Stomach smooth muscle (tissue), 2 donors: ENCODE results near the gene RNASET2.

ENCODE experiments used
- H3K27ac ChIP-seq: one replicate; pipeline ENCODE4 v1.7.0; 2013; ENCODE audit warnings: mild to moderate bottlenecking, low read length, inconsistent platforms
- H3K27me3 ChIP-seq, 2 donors: one replicate each; pipeline ENCODE4 v1.7.0; 2013; ENCODE audit warnings: low read length in 2 of 2; ENCODE audit not compliant: insufficient read depth in 2 of 2, control insufficient read depth in 1 of 2
- H3K36me3 ChIP-seq, 2 donors: one replicate each; pipeline ENCODE4 v1.7.0; 2013; ENCODE audit warnings: low read length in 2 of 2; ENCODE audit not compliant: control insufficient read depth in 2 of 2, insufficient read depth in 2 of 2
- H3K4me1 ChIP-seq: one replicate; pipeline ENCODE4 v1.7.0; 2013; ENCODE audit warnings: low read length; ENCODE audit not compliant: control insufficient read depth, insufficient read depth
- H3K4me3 ChIP-seq, 2 donors: one replicate each; pipeline ENCODE4 v1.7.0; 2013; ENCODE audit warnings: low read length in 2 of 2
- H3K9ac ChIP-seq, 2 donors: one replicate each; pipeline ENCODE4 v1.7.0; 2013; ENCODE audit warnings: low read length in 2 of 2, mild to moderate bottlenecking in 1 of 2
- H3K9me3 ChIP-seq, 2 donors: one replicate each; pipeline ENCODE4 v1.7.0; 2013; ENCODE audit warnings: low read length in 2 of 2; ENCODE audit not compliant: control insufficient read depth in 2 of 2
- donor health status: healthy.
- donor health status: Pancreatic carcinoma.

RNASET2 gene

GRCh38 chr6:166989427-166990032, 33.2 kb upstream of the RNASET2 start:
- no peaks in the 10 kb centered on the region for H3K36me3 ChIP-seq
- H3K27me3 ChIP-seq = no peaks in the 10 kb centered on the region
- no peak overlapping the region for H3K27ac ChIP-seq
- no peaks in the 10 kb centered on the region for H3K9me3 ChIP-seq
- H3K4me1 ChIP-seq = no peaks in the 10 kb centered on the region
- no peak overlapping the region for H3K4me3 ChIP-seq
- H3K9ac ChIP-seq = no peak overlapping the region

GRCh38 chr6:166988674-166989201, 32.4 kb upstream of the RNASET2 start:
- H3K27ac ChIP-seq = no peak overlapping the region

GRCh38 chr6:166987930-166988329, 31.6 kb upstream of the RNASET2 start:
- Histone ChIP-seq H3K27ac (no peak overlapping the region), H3K9ac (no peak overlapping the region), H3K27me3 (no peaks in the 10 kb centered on the region), H3K36me3 (no peaks in the 10 kb centered on the region), H3K9me3 (no peaks in the 10 kb centered on the region), H3K4me3 (no peak overlapping the region), H3K4me1 (no peaks in the 10 kb centered on the region)

More at GRCh38 chr6:166988674-166989201, 32.4 kb upstream of the RNASET2 start:
- H3K4me1 ChIP-seq = no peaks in the 10 kb centered on the region
- no peaks in the 10 kb centered on the region for H3K36me3 ChIP-seq
- H3K27me3 ChIP-seq = no peaks in the 10 kb centered on the region
- no peak overlapping the region for H3K9ac ChIP-seq
- no peaks in the 10 kb centered on the region for H3K9me3 ChIP-seq
- no peak overlapping the region for H3K4me3 ChIP-seq

GRCh38 chr6:166987448-166987847, 31.1 kb upstream of the RNASET2 start:
- Histone ChIP-seq H3K36me3 (no peaks in the 10 kb centered on the region), H3K4me3 (no peak overlapping the region), H3K4me1 (no peaks in the 10 kb centered on the region), H3K27ac (no peak overlapping the region), H3K9me3 (no peaks in the 10 kb centered on the region), H3K27me3 (no peaks in the 10 kb centered on the region), H3K9ac (no peak overlapping the region)

GRCh38 chr6:166980738-166981137, 24.4 kb upstream of the RNASET2 start:
- Histone ChIP-seq H3K36me3 (no peaks in the 10 kb centered on the region), H3K9me3 (no peaks in the 10 kb centered on the region), H3K27ac (no peak overlapping the region), H3K9ac (no peak overlapping the region), H3K27me3 (no peaks in the 10 kb centered on the region), H3K4me1 (no peaks in the 10 kb centered on the region), H3K4me3 (no peak overlapping the region)

- H3K9ac ChIP-seq = no peak overlapping the region
- H3K9me3 ChIP-seq = no peaks in the 10 kb centered on the region
- no peak overlapping the region for H3K27ac ChIP-seq
- no peaks in the 10 kb centered on the region for H3K27me3 ChIP-seq
- no peaks in the 10 kb centered on the region for H3K4me1 ChIP-seq
- H3K4me3 ChIP-seq = no peak overlapping the region
- H3K36me3 ChIP-seq = no peaks in the 10 kb centered on the region
Observed at GRCh38 chr6:166977621-166978525, 21.5 kb upstream of the RNASET2 start.

- Histone ChIP-seq H3K4me3 (no peak overlapping the region), H3K36me3 (no peaks in the 10 kb centered on the region), H3K27me3 (no peaks in the 10 kb centered on the region), H3K9ac (no peak overlapping the region), H3K9me3 (no peaks in the 10 kb centered on the region), H3K4me1 (no peaks in the 10 kb centered on the region), H3K27ac (no peak overlapping the region)
Observed at GRCh38 chr6:166976636-166977035, 20.3 kb upstream of the RNASET2 start.

GRCh38 chr6:166972101-166972500, 15.8 kb upstream of the RNASET2 start:
- Histone ChIP-seq H3K9me3 (no peaks in the 10 kb centered on the region), H3K27me3 (no peaks in the 10 kb centered on the region), H3K4me3 (no peak overlapping the region), H3K27ac (no peak overlapping the region), H3K9ac (no peak overlapping the region), H3K4me1 (no peaks in the 10 kb centered on the region), H3K36me3 (no peaks in the 10 kb centered on the region)

GRCh38 chr6:166971271-166971670, 14.9 kb upstream of the RNASET2 start:
- H3K4me3 ChIP-seq = no peak overlapping the region
- no peaks in the 10 kb centered on the region for H3K4me1 ChIP-seq
- no peak overlapping the region for H3K27ac ChIP-seq
- H3K9ac ChIP-seq = no peak overlapping the region
- no peaks in the 10 kb centered on the region for H3K36me3 ChIP-seq
- no peaks in the 10 kb centered on the region for H3K27me3 ChIP-seq
- no peaks in the 10 kb centered on the region for H3K9me3 ChIP-seq

- Histone ChIP-seq H3K9ac (no peak overlapping the region), H3K27ac (no peak overlapping the region), H3K4me3 (no peak overlapping the region), H3K27me3 (no peaks in the 10 kb centered on the region), H3K36me3 (no peaks in the 10 kb centered on the region), H3K4me1 (no peaks in the 10 kb centered on the region), H3K9me3 (no peaks in the 10 kb centered on the region)
Observed at GRCh38 chr6:166970776-166971175, 14.4 kb upstream of the RNASET2 start.

GRCh38 chr6:166970091-166970490, 13.7 kb upstream of the RNASET2 start:
- H3K27me3 ChIP-seq = no peaks in the 10 kb centered on the region
- H3K4me1 ChIP-seq = no peaks in the 10 kb centered on the region
- no peaks in the 10 kb centered on the region for H3K36me3 ChIP-seq
- H3K4me3 ChIP-seq = no peak overlapping the region
- H3K9me3 ChIP-seq = no peaks in the 10 kb centered on the region
- H3K27ac ChIP-seq = no peak overlapping the region
- no peak overlapping the region for H3K9ac ChIP-seq
